HepG2 (cell line): Measurements from ENCODE around the gene SGCD. TPM values are rescaled to one million over a fixed set of nuclear protein-coding genes. Genes with fewer than 3 reads are reported as not detected.
A peak's percentile ranks its signal among the peaks of the same experiment; 100 is the strongest.

ENCODE experiments used
- ATAC-seq: fragments of 200-7000 bp; cut with Tn5 transposase; 3 replicates; pipeline ENCODE4 v1.9.1; 2020; ENCODE audit warnings: mild to moderate bottlenecking, moderate library complexity
- BruUV-seq: library from RNA; stranded (reverse); fragments of 400-500 nt; replicated peaks from 2 replicates; lab custom pipeline; 2021; lab: Mats Ljungman, UMichigan
- CTCF ChIA-PET: fragments of 300-600 bp; formaldehyde crosslinking; extraction: SDS; loops from one replicate; lab custom pipeline; 2021; ENCODE audit warnings: low total read pairs, inconsistent platforms, low intra/inter-chr PET ratio; lab: Yijun Ruan, JAX
- POLR2A ChIA-PET: fragments of 350-600 bp; sonication (Branson Sonifier 250); formaldehyde crosslinking; loops from one replicate; lab custom pipeline; 2020; ENCODE audit warnings: antibody characterized with exemption, inconsistent platforms; lab: Yijun Ruan, JAX
- DNase-seq: peaks from one replicate; pipeline ENCODE4 v3.0.0-alpha.2; 2015; ENCODE audit warnings: low spot score
- FAIRE-seq: peaks from 3 replicates; lab custom pipeline; 2011; peaks lifted over from hg19 to GRCh38; lab: Jason Lieb, UNC
- H2AFZ ChIP-seq: one replicate; pipeline ENCODE4 v1.6.1; 2011; ENCODE audit warnings: low read length, inconsistent platforms
- H3K27ac ChIP-seq: fragments of 300-600 bp; 3 replicates; pipeline ENCODE4 v1.8.0; 2011; ENCODE audit warnings: mixed run types, mild to moderate bottlenecking, mixed read lengths, low read length, inconsistent platforms; ENCODE audit not compliant: insufficient read depth; ENCODE audit errors: extremely low read length
- H3K27me3 ChIP-seq, 2 experiments: fragments of 200-600 bp in 1 of 2; 2 replicates in 1 of 2; 3 replicates in 1 of 2; pipeline versions ENCODE4 v1.6.0 to v1.8.0; 2011; ENCODE audit warnings: low read length in 2 of 2, mild to moderate bottlenecking in 2 of 2, moderate library complexity in 2 of 2, inconsistent platforms in 1 of 2; ENCODE audit not compliant: insufficient read depth in 2 of 2, control insufficient read depth in 1 of 2
- H3K36me3 ChIP-seq, 2 experiments: fragments of 200-600 bp in 1 of 2; replicated peaks in 1 of 2; 2 replicates in 1 of 2; 3 replicates in 1 of 2; pipeline versions ENCODE4 v1.5.1 to v1.8.0; 2011; ENCODE audit warnings: low read length in 2 of 2, inconsistent platforms in 1 of 2; ENCODE audit not compliant: insufficient read depth in 2 of 2, control insufficient read depth in 1 of 2
- H3K4me1 ChIP-seq: 2 replicates; pipeline ENCODE4 v1.5.1; 2012; ENCODE audit warnings: low read length, inconsistent platforms; ENCODE audit not compliant: insufficient read depth
- H3K4me2 ChIP-seq: 2 replicates; pipeline ENCODE4 v1.6.0; 2011; ENCODE audit warnings: low read depth, low read length, inconsistent platforms
- H3K4me3 ChIP-seq, 3 experiments: fragments of 200-600 bp in 1 of 3; sonication (generic), shearing (Covaris generic) in 1 of 3; replicated peaks in 1 of 3; 2 replicates each; pipeline ENCODE4 v1.5.1; 2011 to 2016; ENCODE audit warnings: low read length in 3 of 3, inconsistent platforms in 2 of 3, low read depth in 2 of 3, mild to moderate bottlenecking in 2 of 3, control low read depth in 1 of 3, mixed read lengths in 1 of 3; ENCODE audit not compliant: insufficient read depth in 1 of 3
- H3K79me2 ChIP-seq: one replicate; pipeline ENCODE4 v1.6.1; 2011; ENCODE audit warnings: low read length, inconsistent platforms; ENCODE audit not compliant: insufficient read depth
- H3K9ac ChIP-seq: 2 replicates; pipeline ENCODE4 v1.6.0; 2011; ENCODE audit warnings: mild to moderate bottlenecking, low read depth, low read length, inconsistent platforms; ENCODE audit not compliant: insufficient read depth
- H3K9me3 ChIP-seq: 2 replicates; pipeline ENCODE4 v1.5.1; 2012; ENCODE audit warnings: mild to moderate bottlenecking, low read length
- H4K20me1 ChIP-seq: 2 replicates; pipeline ENCODE4 v1.6.0; 2011; ENCODE audit warnings: inconsistent platforms, mild to moderate bottlenecking, low read length, moderate library complexity; ENCODE audit not compliant: insufficient read depth
- ADNP ChIP-seq: sonication (generic); formaldehyde crosslinking; IDR thresholded peaks from 2 replicates; pipeline ENCODE4 v1.4.0; 2020; ENCODE audit warnings: missing genetic modification reagents
- RARA ChIP-seq: IDR thresholded peaks from 2 replicates; pipeline ENCODE4 v1.6.1; 2016; ENCODE audit warnings: missing genetic modification reagents, missing compliant biosample characterization
- SOX13 ChIP-seq, 3 experiments: fragments of 450-650 bp in 1 of 3; sonication (generic) in 1 of 3; formaldehyde crosslinking in 1 of 3; IDR thresholded peaks in 2 of 3; conservative IDR thresholded peaks in 1 of 3; 2 replicates each; pipeline versions ENCODE4 v1.5.0 to v1.6.1; 2016 to 2020; ENCODE audit warnings: antibody characterized with exemption in 1 of 3, mild to moderate bottlenecking in 1 of 3, missing compliant biosample characterization in 1 of 3, missing genetic modification reagents in 1 of 3, moderate library complexity in 1 of 3
- SOX6 ChIP-seq, 2 experiments: fragments of 450-650 bp in 1 of 2; sonication (generic) in 1 of 2; formaldehyde crosslinking in 1 of 2; IDR thresholded peaks; 2 replicates each; pipeline versions ENCODE4 v1.4.0 to v1.6.1; 2017 to 2020; ENCODE audit warnings: antibody characterized with exemption in 1 of 2, mild to moderate bottlenecking in 1 of 2, missing genetic modification reagents in 1 of 2
- TBX3 ChIP-seq: fragments of 450-650 bp; IDR thresholded peaks from 2 replicates; pipeline ENCODE4 v1.6.1; 2017; ENCODE audit warnings: antibody characterized with exemption, mild to moderate bottlenecking, inconsistent platforms, borderline replicate concordance
- ZNF124 ChIP-seq: sonication (generic); formaldehyde crosslinking; IDR thresholded peaks from 2 replicates; pipeline ENCODE4 v1.4.0; 2020; ENCODE audit warnings: missing genetic modification reagents
- ZNF160 ChIP-seq: sonication (generic); formaldehyde crosslinking; IDR thresholded peaks from 2 replicates; pipeline ENCODE4 v1.8.0; 2022; ENCODE audit warnings: mild to moderate bottlenecking, inconsistent platforms, missing genetic modification reagents
- ZNF225 ChIP-seq: sonication (generic); formaldehyde crosslinking; IDR thresholded peaks from 2 replicates; pipeline ENCODE4 v1.4.0; 2020; ENCODE audit warnings: mild to moderate bottlenecking, missing genetic modification reagents
- WGBS: methylation state at CpG from one replicate; pipeline ENCODE4 v1.1.6; 2017; ENCODE audit warnings: low lambda C conversion rate; 5-methylcytosine and 5-hydroxymethylcytosine counted together
- in situ Hi-C: cut with HindIII; loops from 2 replicates; pipeline ENCODE4 v1.10.0; 2017; ENCODE audit warnings: low pct_unique_long_range_greater_than_20kb; ENCODE audit not compliant: extremely low pct_ligation_motif_present
- intact Hi-C: fragments of 100-400 bp; cut with micrococcal nuclease; formaldehyde crosslinking; loops from one replicate; pipeline ENCODE4 v1.10.0; 2022; ENCODE audit not compliant: unreplicated experiment
- polyA plus RNA-seq, 8 experiments: library from polyadenylated mRNA; depleted of rRNA in 3 of 8; stranded (reverse) in 7 of 8; unstranded in 1 of 8; fragments of >200 nt; fragmentation: Illumina TruSeq in 4 of 8; extraction: Trizol in 4 of 8; gene quantifications; 2 replicates each; pipeline versions ENCODE4 v1.2.1 to v1.2.3, GENCODE V29; 2011 to 2016; ENCODE audit warnings: low read depth in 4 of 8, missing spikeins in 1 of 8, mixed read lengths in 1 of 8; ENCODE audit not compliant: insufficient read depth in 1 of 8
- total RNA-seq, 5 experiments: library from RNA; depleted of rRNA; stranded (reverse); fragments of >200 nt; fragmentation: Illumina TruSeq; extraction: Trizol; gene quantifications; 2 replicates each; pipeline ENCODE4 v1.2.3, GENCODE V29; 2016; ENCODE audit warnings: low read depth in 1 of 5
- TF ChIP-seq, protein P1 (sequence below): sonication (generic); formaldehyde crosslinking; IDR thresholded peaks from 2 replicates; pipeline ENCODE4 v1.4.0; 2020; ENCODE audit warnings: missing genetic modification reagents
- TF ChIP-seq, protein P2 (sequence below): sonication (generic); formaldehyde crosslinking; IDR thresholded peaks from 2 replicates; pipeline ENCODE4 v1.5.0; 2020; ENCODE audit warnings: missing genetic modification reagents
- TF ChIP-seq, protein P3 (sequence below): sonication (generic); formaldehyde crosslinking; IDR thresholded peaks from 2 replicates; pipeline ENCODE4 v1.9.0; 2021; ENCODE audit warnings: missing genetic modification reagents, mild to moderate bottlenecking, borderline replicate concordance

The SGCD gene
- total and polyA plus RNA-seq, 2 of the 13 experiments (the other 11 are each of a cell fraction or from before 2014, with no cell fraction given), result not detected

- TF ChIP-seq, protein P1, sequence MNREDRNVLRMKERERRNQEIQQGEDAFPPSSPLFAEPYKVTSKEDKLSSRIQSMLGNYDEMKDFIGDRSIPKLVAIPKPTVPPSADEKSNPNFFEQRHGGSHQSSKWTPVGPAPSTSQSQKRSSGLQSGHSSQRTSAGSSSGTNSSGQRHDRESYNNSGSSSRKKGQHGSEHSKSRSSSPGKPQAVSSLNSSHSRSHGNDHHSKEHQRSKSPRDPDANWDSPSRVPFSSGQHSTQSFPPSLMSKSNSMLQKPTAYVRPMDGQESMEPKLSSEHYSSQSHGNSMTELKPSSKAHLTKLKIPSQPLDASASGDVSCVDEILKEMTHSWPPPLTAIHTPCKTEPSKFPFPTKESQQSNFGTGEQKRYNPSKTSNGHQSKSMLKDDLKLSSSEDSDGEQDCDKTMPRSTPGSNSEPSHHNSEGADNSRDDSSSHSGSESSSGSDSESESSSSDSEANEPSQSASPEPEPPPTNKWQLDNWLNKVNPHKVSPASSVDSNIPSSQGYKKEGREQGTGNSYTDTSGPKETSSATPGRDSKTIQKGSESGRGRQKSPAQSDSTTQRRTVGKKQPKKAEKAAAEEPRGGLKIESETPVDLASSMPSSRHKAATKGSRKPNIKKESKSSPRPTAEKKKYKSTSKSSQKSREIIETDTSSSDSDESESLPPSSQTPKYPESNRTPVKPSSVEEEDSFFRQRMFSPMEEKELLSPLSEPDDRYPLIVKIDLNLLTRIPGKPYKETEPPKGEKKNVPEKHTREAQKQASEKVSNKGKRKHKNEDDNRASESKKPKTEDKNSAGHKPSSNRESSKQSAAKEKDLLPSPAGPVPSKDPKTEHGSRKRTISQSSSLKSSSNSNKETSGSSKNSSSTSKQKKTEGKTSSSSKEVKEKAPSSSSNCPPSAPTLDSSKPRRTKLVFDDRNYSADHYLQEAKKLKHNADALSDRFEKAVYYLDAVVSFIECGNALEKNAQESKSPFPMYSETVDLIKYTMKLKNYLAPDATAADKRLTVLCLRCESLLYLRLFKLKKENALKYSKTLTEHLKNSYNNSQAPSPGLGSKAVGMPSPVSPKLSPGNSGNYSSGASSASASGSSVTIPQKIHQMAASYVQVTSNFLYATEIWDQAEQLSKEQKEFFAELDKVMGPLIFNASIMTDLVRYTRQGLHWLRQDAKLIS (CRISPR knock-in tag), result no peak
- TF ChIP-seq, protein P2, sequence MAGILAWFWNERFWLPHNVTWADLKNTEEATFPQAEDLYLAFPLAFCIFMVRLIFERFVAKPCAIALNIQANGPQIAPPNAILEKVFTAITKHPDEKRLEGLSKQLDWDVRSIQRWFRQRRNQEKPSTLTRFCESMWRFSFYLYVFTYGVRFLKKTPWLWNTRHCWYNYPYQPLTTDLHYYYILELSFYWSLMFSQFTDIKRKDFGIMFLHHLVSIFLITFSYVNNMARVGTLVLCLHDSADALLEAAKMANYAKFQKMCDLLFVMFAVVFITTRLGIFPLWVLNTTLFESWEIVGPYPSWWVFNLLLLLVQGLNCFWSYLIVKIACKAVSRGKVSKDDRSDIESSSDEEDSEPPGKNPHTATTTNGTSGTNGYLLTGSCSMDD (CRISPR knock-in tag), result no peak
- TF ChIP-seq ZNF124 (CRISPR knock-in tag), result no peak
Measured at GRCh38 chr5:156691572-156691971, 364.6 kb downstream of the SGCD start (continued).

GRCh38 chr5:156693113-156693512 lies 366.1 kb downstream of the SGCD start:
- Histone ChIP-seq H3K36me3 (no peaks in the 10 kb centered on the region), H2AFZ (no peak overlapping the region), H3K9me3 (no peaks in the 10 kb centered on the region), H3K27me3 (no peaks in the 10 kb centered on the region), H4K20me1 (no peaks in the 10 kb centered on the region), H3K27ac (peak overlapping the region; percentile 83), H3K4me3 (peak overlapping the region in 1 of 3 experiments; percentile 56; a peak in 1 of 6 replicates), H3K4me1 (peaks cover 38% of the 10 kb centered on the region), H3K9ac (peak overlapping the region; percentile 16; the same call in 1 of the 2 replicates), H3K79me2 (no peaks in the 10 kb centered on the region), H3K4me2 (peak overlapping the region; percentile 73)
- peak; percentile 61 for FAIRE-seq
- ChIA-PET POLR2A (interaction anchor here (0.6 kb wide), 1 partner anchor 450 kb away, joined by 3 read pairs; the partner anchor contains the start of gene MED7), CTCF (no interaction called here)
- peak; percentile 82 for DNase-seq
- 0% methylated on average over 1 of the region's 1 CpG for WGBS
- intact Hi-C loops (loop anchor here (10.0 kb wide), 1 partner anchor 442 kb away; no protein-coding TSS in a partner anchor), in situ Hi-C loops (loop anchor here (25.0 kb wide), 1 partner anchor 444 kb away; the partner anchor contains the start of gene MED7)
- ATAC-seq, result peak; percentile 100
- BruUV-seq, result no TSS peak
- TF ChIP-seq SOX13 (IDR thresholded peaks at IDR 0.05) (no peak), SOX13 (CRISPR knock-in tag; conservative IDR thresholded peaks at IDR 0.05 in 1 of 2, IDR thresholded peaks at IDR 0.05 in 1 of 2) (peak in 1 of 2 experiments; percentile 62; a peak in 1 of 4 replicates), ZNF225 (no peak), ADNP (CRISPR knock-in tag) (no peak), RARA (CRISPR knock-in tag) (peak; percentile 62), TBX3 (no peak), SOX6 (IDR thresholded peaks at IDR 0.05) (no peak), SOX6 (CRISPR knock-in tag; IDR thresholded peaks at IDR 0.05) (peak; percentile 47; the same call in 1 of the 2 replicates), ZNF160 (CRISPR knock-in tag) (no peak)
- TF ChIP-seq, protein P3, sequence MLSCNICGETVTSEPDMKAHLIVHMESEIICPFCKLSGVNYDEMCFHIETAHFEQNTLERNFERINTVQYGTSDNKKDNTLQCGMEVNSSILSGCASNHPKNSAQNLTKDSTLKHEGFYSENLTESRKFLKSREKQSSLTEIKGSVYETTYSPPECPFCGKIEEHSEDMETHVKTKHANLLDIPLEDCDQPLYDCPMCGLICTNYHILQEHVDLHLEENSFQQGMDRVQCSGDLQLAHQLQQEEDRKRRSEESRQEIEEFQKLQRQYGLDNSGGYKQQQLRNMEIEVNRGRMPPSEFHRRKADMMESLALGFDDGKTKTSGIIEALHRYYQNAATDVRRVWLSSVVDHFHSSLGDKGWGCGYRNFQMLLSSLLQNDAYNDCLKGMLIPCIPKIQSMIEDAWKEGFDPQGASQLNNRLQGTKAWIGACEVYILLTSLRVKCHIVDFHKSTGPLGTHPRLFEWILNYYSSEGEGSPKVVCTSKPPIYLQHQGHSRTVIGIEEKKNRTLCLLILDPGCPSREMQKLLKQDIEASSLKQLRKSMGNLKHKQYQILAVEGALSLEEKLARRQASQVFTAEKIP (CRISPR knock-in tag), result no peak
